Keratinocyte (primary cell): ENCODE data around the gene RB1.

ENCODE experiments used
- EZH2 ChIP-seq: IDR thresholded peaks from one replicate; pipeline ENCODE4 v1.6.1; 2012; ENCODE audit warnings: inconsistent platforms, mild to moderate bottlenecking, low read length, moderate library complexity
- TF ChIP-seq, protein P1 (sequence below), 3 experiments: IDR thresholded peaks in 1 of 3; conservative IDR thresholded peaks in 1 of 3; optimal IDR thresholded peaks in 1 of 3; 2 replicates in 2 of 3; 3 replicates in 1 of 3; pipeline versions ENCODE3 to v1.5.1; 2011; ENCODE audit warnings: low read length in 3 of 3, mild to moderate bottlenecking in 3 of 3, moderate library complexity in 2 of 3, control low read depth in 1 of 3, inconsistent platforms in 1 of 3; ENCODE audit not compliant: insufficient read depth in 2 of 3; ENCODE audit errors: extremely low read depth in 1 of 3

DNA sequence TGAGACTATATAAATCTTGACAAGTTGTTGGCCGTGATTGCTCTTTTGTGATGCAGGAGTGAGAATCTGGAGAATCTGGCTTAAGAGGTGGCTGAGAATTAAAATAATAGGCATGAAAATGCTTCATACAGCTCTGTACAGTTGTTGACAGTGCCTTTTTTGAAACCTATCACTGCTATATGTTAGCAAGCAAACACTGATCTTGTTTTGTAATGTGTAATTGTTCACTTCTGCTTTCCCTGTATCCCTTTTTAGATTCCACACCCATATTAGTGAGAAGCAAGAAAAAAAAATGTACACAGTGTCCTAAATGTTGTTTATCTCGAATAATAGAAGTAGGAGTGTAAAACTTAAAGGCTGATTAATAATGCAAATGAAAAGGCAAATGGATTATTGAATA is 39.5 kb upstream of the RB1 start:
- TF ChIP-seq, protein P1, sequence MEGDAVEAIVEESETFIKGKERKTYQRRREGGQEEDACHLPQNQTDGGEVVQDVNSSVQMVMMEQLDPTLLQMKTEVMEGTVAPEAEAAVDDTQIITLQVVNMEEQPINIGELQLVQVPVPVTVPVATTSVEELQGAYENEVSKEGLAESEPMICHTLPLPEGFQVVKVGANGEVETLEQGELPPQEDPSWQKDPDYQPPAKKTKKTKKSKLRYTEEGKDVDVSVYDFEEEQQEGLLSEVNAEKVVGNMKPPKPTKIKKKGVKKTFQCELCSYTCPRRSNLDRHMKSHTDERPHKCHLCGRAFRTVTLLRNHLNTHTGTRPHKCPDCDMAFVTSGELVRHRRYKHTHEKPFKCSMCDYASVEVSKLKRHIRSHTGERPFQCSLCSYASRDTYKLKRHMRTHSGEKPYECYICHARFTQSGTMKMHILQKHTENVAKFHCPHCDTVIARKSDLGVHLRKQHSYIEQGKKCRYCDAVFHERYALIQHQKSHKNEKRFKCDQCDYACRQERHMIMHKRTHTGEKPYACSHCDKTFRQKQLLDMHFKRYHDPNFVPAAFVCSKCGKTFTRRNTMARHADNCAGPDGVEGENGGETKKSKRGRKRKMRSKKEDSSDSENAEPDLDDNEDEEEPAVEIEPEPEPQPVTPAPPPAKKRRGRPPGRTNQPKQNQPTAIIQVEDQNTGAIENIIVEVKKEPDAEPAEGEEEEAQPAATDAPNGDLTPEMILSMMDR (optimal IDR thresholded peaks at IDR 0.05 in 1 of 3, IDR thresholded peaks at IDR 0.05 in 1 of 3, conservative IDR thresholded peaks at IDR 0.05 in 1 of 3; ENCODE audit: extremely low read depth in 1 of 3, insufficient read depth in 2 of 3, low read length in 3 of 3), result no peak
- no peak for TF ChIP-seq EZH2
